ENCODE data around the gene SFXN2.

The SFXN2 gene

DNA sequence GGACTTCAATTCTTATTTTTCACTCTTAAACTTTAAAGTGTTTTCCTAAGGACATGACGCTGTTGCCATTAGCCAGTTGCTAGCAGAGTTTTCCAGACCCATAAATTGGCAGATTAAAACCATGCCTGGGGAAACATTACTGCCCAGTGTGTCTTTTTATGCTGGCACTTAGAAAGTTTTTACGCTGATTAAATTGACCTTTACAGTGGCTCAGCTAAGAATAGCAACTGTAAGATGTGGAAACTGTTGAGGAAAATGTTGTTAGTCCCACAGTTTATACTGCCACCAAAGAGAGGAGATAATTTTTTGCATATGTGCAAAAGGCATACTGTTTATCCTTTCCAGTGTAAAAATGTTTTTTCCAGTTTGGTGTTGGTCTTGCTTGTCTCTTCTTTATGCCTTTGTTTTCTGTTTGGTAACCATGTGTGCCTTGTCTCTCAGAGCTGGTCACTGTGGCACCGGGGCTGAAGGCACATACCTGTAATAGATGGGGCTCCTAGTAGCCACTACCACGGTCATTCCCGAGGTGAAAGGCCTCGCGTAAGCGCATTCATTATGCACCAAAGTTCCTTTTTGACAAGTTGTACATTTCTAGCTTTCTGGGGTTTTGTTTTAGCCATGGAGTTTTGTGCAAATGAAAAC lies 77.4 kb downstream of the SFXN2 start:
- H4K20me1 ChIP-seq (ENCODE audit: insufficient read depth, low read length): no peaks in the 10 kb centered on the region
- peaks cover 80% of the 10 kb centered on the region for H3K79me2 ChIP-seq (ENCODE audit: low read length)
- peaks cover 22% of the 10 kb centered on the region for H3F3A ChIP-seq (ENCODE audit: insufficient read depth, low read length)
- no peak for TF ChIP-seq EZH2phosphoT487 (IDR thresholded peaks at IDR 0.05; ENCODE audit: low read length)
- TF ChIP-seq, protein P1, sequence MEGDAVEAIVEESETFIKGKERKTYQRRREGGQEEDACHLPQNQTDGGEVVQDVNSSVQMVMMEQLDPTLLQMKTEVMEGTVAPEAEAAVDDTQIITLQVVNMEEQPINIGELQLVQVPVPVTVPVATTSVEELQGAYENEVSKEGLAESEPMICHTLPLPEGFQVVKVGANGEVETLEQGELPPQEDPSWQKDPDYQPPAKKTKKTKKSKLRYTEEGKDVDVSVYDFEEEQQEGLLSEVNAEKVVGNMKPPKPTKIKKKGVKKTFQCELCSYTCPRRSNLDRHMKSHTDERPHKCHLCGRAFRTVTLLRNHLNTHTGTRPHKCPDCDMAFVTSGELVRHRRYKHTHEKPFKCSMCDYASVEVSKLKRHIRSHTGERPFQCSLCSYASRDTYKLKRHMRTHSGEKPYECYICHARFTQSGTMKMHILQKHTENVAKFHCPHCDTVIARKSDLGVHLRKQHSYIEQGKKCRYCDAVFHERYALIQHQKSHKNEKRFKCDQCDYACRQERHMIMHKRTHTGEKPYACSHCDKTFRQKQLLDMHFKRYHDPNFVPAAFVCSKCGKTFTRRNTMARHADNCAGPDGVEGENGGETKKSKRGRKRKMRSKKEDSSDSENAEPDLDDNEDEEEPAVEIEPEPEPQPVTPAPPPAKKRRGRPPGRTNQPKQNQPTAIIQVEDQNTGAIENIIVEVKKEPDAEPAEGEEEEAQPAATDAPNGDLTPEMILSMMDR (IDR thresholded peaks at IDR 0.05; ENCODE audit: low read length): no peak
- no peak for TF ChIP-seq EZH2 (optimal IDR thresholded peaks at IDR 0.05; ENCODE audit: low read depth, low read length)
- no peaks in the 10 kb centered on the region for H3K9me3 ChIP-seq (replicated peaks; ENCODE audit: insufficient read depth, low read length)
- H3K4me1 ChIP-seq (ENCODE audit: low read length): peaks cover 29% of the 10 kb centered on the region
- no peaks in the 10 kb centered on the region for H3K27me3 ChIP-seq (replicated peaks; ENCODE audit: insufficient read depth, low read length)
- H3K9ac ChIP-seq (ENCODE audit: low read length): no peak overlapping the region
- no peaks in the 10 kb centered on the region for H3K9me2 ChIP-seq (replicated peaks; ENCODE audit: insufficient read depth, low read length)
- H3K4me3 ChIP-seq (ENCODE audit: low read length): no peak overlapping the region
- H3K36me3 ChIP-seq (replicated peaks; ENCODE audit: insufficient read depth, low read length): no peaks in the 10 kb centered on the region
- no peak overlapping the region for H2AFZ ChIP-seq (ENCODE audit: low read length)
- DNase-seq: no peak
- no peak overlapping the region for H3K27ac ChIP-seq (ENCODE audit: low read length)
- no peak overlapping the region for H3K4me2 ChIP-seq (ENCODE audit: low read depth, low read length)
